ENCODE measurements around the gene IGFL3. TPM values are rescaled to one million over a fixed set of nuclear protein-coding genes. Genes with fewer than 3 reads are reported as not detected.
"Not testable (repeated sequence)": the region's sequence is repeated elsewhere in the genome, so short reads cannot be mapped to it uniquely, and the experiment has no call there.

The IGFL3 gene
- not detected for total RNA-seq

DNA sequence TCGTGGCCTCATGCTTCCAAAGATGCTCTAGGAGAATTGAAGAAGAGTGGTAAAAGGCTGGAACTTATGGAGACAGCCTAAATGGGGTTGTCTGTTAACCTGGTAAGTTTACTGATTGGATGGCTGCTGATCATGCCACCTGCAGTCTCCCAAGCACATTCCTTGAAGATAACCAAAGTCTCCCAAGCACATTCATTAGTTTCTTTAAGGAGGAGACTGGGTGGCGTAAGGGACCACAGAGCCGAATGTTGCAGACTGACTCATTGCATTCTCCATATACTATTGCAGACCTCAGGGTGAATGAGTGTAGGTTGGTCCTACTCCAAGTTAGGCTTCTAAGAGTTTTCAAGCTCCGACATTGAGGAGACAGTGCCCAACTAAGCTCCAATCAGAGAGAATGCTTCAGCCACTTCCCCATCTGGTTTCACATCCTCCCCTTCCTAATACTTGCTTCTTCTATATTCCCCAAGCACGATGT is at the start of gene IGFL3:
Gene IGFL3, minus strand, starts transcription at position 51 of the 478 bp plus-strand sequence. Its CDS starts 39 bp downstream, at position 12.
- Histone ChIP-seq H3K27ac (no peak within 1 kb of the TSS), H3K4me1 (no peaks in the 10 kb centered on the region), H3K36me3 (no peaks in the 10 kb centered on the region), H3K9me3 (no peaks in the 10 kb centered on the region), H3K27me3 (no peaks in the 10 kb centered on the region), H3K4me3 (no peak within 1 kb of the TSS)
- WGBS, 2 donors: 87 to 92% methylated on average over 5 of the region's 5 CpGs
- TF ChIP-seq POLR2A (IDR thresholded peaks at IDR 0.05) (no peak), EP300 (IDR thresholded peaks at IDR 0.05) (no peak), CTCF (IDR thresholded peaks at IDR 0.05) (no peak)
- DNase-seq (ENCODE audit: low spot score in 2 of 2): no peak

- Histone ChIP-seq H3K9me3 (peaks cover 0 to 10% (median 0%) of the 10 kb centered on the region in 4 donors), H3K4me1 (no peaks in the 10 kb centered on the region), H3K27me3 (no peaks in the 10 kb centered on the region), H3K4me3 (no peak overlapping the region), H3K27ac (no peak overlapping the region), H3K36me3 (peaks cover 0 to 7% (median 0%) of the 10 kb centered on the region in 3 donors)
- DNase-seq (ENCODE audit: low spot score in 2 of 2): no peak
- TF ChIP-seq POLR2A (IDR thresholded peaks at IDR 0.05) (no peak), CTCF (IDR thresholded peaks at IDR 0.05) (no peak), EP300 (IDR thresholded peaks at IDR 0.05) (no peak)
- WGBS, 2 donors: 65 to 71% methylated on average over 8 of the region's 8 CpGs
Observed at GRCh38 chr19:46173886-46174480, 49.5 kb upstream of the IGFL3 start.

DNA sequence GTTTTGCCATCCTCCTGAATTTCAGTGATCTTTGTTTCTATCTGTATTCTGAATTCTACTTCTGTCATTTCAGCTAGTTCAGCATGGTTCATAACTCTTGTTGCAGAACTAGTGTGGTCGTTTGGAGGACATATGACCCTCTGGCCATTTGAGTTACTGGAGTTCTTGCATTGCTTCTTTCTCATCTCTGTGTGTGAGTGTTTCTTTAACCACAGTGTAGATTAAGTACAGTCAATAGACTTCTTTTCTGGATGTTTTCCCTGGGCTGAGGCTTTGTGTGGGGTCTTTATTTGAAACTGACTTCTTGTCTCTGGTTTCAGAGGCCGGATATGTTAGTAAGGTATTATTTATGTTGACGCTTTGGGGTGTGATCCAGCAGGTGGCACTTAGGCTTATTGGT is 38.2 kb upstream of the IGFL3 start:
- 56 to 63% methylated on average over 3 of the region's 3 CpGs for WGBS, 2 donors
- Histone ChIP-seq H3K4me1 (no peaks in the 10 kb centered on the region), H3K4me3 (no peak overlapping the region), H3K27ac (no peak overlapping the region), H3K27me3 (no peaks in the 10 kb centered on the region), H3K9me3 (peaks cover 0 to 19% (median 0%) of the 10 kb centered on the region in 4 donors), H3K36me3 (peaks cover 0 to 8% (median 0%) of the 10 kb centered on the region in 3 donors)
- DNase-seq (ENCODE audit: low spot score in 2 of 2): no peak
- no peak for TF ChIP-seq POLR2A (IDR thresholded peaks at IDR 0.05)
- TF ChIP-seq CTCF (IDR thresholded peaks at IDR 0.05): no peak
- no peak for TF ChIP-seq EP300 (IDR thresholded peaks at IDR 0.05)

DNA sequence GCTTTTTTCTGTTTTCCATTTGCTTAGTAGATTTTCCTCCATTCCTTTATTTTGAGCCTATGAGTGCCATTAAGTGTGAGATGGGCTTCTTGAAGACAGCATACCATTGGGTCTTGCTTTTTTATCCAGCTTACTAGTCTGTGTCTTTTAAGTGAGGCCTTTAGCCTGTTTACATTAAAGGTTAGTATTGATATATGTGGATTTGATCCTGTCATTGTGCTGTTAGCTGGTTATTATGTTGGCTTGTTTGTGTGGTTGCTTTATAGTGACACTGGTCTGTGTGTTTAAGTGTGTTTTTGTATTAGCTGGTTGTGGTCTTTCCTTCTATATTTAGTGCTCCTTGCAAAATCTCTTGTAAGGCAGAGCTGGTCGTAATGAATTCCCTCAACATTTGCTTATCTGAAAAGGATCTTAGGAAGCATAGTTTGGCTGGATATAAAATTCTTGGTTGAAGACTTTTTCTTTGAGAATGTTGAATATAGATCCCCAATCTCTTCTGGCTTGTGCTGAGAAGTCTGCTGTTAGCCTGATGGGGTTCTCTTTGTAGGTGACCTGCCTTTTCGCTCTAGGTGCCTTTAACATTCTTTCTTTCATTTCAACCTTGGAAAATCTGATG is 37.3 kb upstream of the IGFL3 start:
- not testable (repeated sequence) for H3K4me3 ChIP-seq; H3K27me3 ChIP-seq; H3K4me1 ChIP-seq; H3K36me3 ChIP-seq; H3K27ac ChIP-seq; DNase-seq (ENCODE audit: low spot score in 2 of 2)
- 56 to 68% methylated on average over 2 of the region's 2 CpGs for WGBS, 2 donors
- H3K9me3 ChIP-seq: peaks cover 0 to 19% (median 0%) of the 10 kb centered on the region in 4 donors

DNA sequence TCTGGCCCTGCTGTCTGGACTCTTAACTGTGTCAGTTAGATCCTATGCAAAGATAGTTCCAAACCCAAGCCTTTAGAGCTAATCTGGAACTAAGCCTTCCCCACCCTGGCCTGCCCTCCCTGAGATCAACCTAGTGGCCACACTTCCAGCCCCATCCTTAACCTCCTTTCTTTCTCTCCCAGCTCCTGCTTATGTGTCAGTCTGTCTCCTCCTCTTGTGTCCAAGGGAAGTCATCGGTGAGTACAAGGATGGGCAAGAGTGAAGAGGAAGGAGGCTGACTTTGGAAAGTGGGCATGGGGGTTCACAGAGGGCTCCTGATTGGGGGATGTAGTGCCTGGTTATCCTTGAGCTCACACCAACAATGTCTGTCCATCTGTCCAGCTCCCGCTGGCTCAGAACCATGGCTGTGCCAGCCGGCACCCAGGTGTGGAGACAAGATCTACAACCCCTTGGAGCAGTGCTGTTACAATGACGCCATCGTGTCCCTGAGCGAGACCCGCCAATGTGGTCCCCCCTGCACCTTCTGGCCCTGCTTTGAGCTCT is 35.8 kb upstream of the IGFL3 start:
- TF ChIP-seq EP300 (IDR thresholded peaks at IDR 0.05) (no peak), POLR2A (IDR thresholded peaks at IDR 0.05) (no peak), CTCF (IDR thresholded peaks at IDR 0.05) (no peak)
- WGBS, 2 donors: 92 to 95% methylated on average over 7 of the region's 7 CpGs
- Histone ChIP-seq H3K27me3 (no peaks in the 10 kb centered on the region), H3K9me3 (peaks cover 0 to 19% (median 0%) of the 10 kb centered on the region in 4 donors), H3K4me3 (no peak overlapping the region), H3K4me1 (no peaks in the 10 kb centered on the region), H3K27ac (no peak overlapping the region), H3K36me3 (peaks cover 0 to 5% (median 0%) of the 10 kb centered on the region in 3 donors)
- no peak for DNase-seq (ENCODE audit: low spot score in 2 of 2)
